PFSK-1 (cell line): Measurements from ENCODE around the gene EVL. TPM values are rescaled to one million over a fixed set of nuclear protein-coding genes. Genes with fewer than 3 reads are reported as not detected.

ENCODE experiments used
- FOXP2 ChIP-seq: optimal IDR thresholded peaks from 2 replicates; pipeline ENCODE3; 2011; ENCODE audit warnings: borderline replicate concordance, control low read depth, inconsistent platforms; ENCODE audit not compliant: insufficient read depth; ENCODE audit errors: extremely low read length, extremely low read depth
- POLR2AphosphoS5 ChIP-seq: IDR thresholded peaks from 2 replicates; pipeline ENCODE4 v1.6.1; 2012; ENCODE audit warnings: low read depth, mild to moderate bottlenecking, control low read depth, low read length, moderate library complexity
- SIN3A ChIP-seq: IDR thresholded peaks from 2 replicates; pipeline ENCODE4 v1.6.1; 2012; ENCODE audit warnings: mild to moderate bottlenecking, low read length, moderate library complexity, borderline replicate concordance; ENCODE audit not compliant: insufficient read depth
- TAF1 ChIP-seq: IDR thresholded peaks from 2 replicates; pipeline ENCODE4 v1.6.1; 2012; ENCODE audit warnings: low read length, control low read depth, borderline replicate concordance; ENCODE audit not compliant: insufficient read depth
- polyA plus RNA-seq: library from polyadenylated mRNA; unstranded; fragments of >200 nt; gene quantifications from one replicate; pipeline ENCODE4 v1.2.1, GENCODE V29; 2012; ENCODE audit warnings: low read depth, missing spikeins; ENCODE audit not compliant: insufficient read length
- TF ChIP-seq, protein P1 (sequence below), 2 experiments: IDR thresholded peaks; 2 replicates each; pipeline versions ENCODE4 v1.6.1 to v1.8.0; 2011 to 2012; ENCODE audit warnings: low read depth in 2 of 2, low read length in 2 of 2, control low read depth in 1 of 2, inconsistent platforms in 1 of 2, mild to moderate bottlenecking in 1 of 2, moderate library complexity in 1 of 2; ENCODE audit not compliant: insufficient read depth in 1 of 2

EVL gene, protein sequence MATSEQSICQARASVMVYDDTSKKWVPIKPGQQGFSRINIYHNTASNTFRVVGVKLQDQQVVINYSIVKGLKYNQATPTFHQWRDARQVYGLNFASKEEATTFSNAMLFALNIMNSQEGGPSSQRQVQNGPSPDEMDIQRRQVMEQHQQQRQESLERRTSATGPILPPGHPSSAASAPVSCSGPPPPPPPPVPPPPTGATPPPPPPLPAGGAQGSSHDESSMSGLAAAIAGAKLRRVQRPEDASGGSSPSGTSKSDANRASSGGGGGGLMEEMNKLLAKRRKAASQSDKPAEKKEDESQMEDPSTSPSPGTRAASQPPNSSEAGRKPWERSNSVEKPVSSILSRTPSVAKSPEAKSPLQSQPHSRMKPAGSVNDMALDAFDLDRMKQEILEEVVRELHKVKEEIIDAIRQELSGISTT
- 25.2 TPM for polyA plus RNA-seq

DNA sequence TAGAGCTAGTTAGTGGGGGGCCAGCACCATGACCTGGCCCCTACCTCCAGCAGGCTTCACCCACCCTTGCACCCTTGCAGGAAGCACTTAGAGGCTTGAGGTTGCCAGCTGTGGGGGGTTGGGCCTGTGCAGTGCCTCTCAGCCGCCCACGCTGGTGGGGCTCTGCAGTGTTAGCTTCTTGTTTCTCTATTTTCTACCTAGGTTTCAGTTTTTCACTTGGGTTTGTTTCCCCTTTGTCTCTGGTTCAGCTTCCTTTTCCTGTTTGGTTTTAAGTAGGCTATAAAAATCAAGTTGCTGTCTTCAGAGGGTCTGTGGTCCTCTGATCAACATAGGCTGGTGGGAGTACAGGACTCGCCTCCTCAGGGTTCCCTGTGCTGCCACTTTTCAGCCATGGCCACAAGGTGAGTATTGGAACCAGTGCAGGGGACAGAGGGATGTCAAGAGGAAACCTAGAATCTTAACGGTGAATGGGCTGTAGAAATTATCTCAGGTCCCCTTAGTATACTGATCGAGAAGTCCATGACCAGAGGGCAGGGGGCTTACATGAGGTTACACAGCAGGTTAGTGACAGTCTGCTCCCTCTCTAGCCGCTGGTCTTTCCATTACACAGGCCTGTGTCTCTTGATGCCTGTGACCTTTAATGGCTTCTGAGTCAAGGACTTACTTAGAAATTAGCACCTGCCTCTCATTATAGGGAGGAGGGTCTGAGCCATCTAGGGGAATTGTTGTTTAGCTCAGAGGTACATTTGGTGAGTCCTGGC is at the start of gene EVL:
TSS of gene EVL (plus strand) at position 312 of the 761 bp plus-strand sequence. CDS start at position 391, 79 bp downstream.
- TF ChIP-seq POLR2AphosphoS5 (no peak), FOXP2 (no peak), SIN3A (no peak), TAF1 (no peak)
- TF ChIP-seq, protein P1, sequence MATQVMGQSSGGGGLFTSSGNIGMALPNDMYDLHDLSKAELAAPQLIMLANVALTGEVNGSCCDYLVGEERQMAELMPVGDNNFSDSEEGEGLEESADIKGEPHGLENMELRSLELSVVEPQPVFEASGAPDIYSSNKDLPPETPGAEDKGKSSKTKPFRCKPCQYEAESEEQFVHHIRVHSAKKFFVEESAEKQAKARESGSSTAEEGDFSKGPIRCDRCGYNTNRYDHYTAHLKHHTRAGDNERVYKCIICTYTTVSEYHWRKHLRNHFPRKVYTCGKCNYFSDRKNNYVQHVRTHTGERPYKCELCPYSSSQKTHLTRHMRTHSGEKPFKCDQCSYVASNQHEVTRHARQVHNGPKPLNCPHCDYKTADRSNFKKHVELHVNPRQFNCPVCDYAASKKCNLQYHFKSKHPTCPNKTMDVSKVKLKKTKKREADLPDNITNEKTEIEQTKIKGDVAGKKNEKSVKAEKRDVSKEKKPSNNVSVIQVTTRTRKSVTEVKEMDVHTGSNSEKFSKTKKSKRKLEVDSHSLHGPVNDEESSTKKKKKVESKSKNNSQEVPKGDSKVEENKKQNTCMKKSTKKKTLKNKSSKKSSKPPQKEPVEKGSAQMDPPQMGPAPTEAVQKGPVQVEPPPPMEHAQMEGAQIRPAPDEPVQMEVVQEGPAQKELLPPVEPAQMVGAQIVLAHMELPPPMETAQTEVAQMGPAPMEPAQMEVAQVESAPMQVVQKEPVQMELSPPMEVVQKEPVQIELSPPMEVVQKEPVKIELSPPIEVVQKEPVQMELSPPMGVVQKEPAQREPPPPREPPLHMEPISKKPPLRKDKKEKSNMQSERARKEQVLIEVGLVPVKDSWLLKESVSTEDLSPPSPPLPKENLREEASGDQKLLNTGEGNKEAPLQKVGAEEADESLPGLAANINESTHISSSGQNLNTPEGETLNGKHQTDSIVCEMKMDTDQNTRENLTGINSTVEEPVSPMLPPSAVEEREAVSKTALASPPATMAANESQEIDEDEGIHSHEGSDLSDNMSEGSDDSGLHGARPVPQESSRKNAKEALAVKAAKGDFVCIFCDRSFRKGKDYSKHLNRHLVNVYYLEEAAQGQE (IDR thresholded peaks at IDR 0.05; ENCODE audit: insufficient read depth in 1 of 2, low read depth in 2 of 2, low read length in 2 of 2) = no peak

DNA sequence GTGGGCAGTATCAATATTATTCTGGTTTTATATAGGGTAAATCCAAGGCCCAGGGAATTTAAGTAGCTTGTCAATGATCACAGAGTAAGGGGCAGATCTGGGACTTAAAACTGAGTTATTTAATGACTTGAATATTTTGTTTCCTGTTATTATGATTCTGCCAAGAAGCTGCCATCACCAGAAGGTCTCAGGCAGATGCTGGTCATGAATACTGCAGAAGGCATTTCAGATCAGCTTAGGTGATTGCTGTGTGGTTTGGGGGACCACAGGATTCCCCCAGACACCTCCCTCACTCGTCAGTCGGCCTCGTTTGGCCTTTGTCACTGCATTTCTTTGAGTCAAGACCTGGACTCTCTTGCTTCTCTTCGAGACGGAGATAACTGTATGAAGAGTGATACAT is 47.7 kb upstream of the EVL start:
- no peak for TF ChIP-seq SIN3A
- no peak for TF ChIP-seq FOXP2
- no peak for TF ChIP-seq TAF1
- no peak for TF ChIP-seq POLR2AphosphoS5
- TF ChIP-seq, protein P1 (IDR thresholded peaks at IDR 0.05; ENCODE audit: insufficient read depth in 1 of 2, low read depth in 2 of 2, low read length in 2 of 2) = no peak

DNA sequence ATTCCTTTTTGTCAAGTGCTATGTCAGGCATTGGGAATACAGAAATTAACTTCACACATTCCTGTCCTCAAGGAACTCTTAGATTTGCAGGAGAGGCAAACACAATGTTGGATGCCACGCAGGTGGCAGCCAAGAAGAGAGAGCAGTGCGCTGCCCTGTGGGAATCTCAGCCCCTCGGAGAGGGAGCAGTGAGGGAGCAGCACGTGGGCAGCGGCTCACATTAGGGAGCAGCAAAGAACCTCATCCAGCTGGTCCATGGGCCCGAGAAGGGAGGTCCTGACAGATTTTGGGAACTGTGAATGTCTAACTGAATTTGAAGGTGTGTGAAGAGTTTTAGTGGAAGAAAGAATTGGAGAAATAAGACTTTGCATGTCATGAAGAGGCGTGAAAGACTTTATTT is 47.2 kb upstream of the EVL start:
- TF ChIP-seq, protein P1 (IDR thresholded peaks at IDR 0.05; ENCODE audit: insufficient read depth in 1 of 2, low read depth in 2 of 2, low read length in 2 of 2) = no peak
- TF ChIP-seq TAF1 = no peak
- TF ChIP-seq POLR2AphosphoS5 = no peak
- TF ChIP-seq SIN3A = no peak
- TF ChIP-seq FOXP2 = no peak

DNA sequence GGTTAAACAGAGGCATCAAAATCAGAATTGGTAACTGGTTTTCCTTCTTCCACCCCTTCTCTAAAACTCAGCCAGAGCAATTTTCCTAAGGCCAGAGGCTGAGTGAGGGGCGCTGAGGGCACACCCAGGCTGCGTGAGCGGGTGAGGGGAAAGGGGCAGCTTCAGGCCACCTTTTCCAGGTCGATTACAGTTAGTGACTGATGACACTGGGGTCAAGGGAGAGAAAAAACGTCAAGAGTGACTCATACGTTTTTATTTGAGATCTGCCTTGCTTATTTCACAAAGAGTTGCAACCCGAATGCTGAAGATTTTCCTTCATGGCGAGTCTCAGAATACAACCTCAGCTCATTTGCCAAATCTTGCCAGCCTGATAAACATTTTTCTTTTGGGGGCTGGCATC is 46.7 kb upstream of the EVL start:
- TF ChIP-seq POLR2AphosphoS5 = no peak
- no peak for TF ChIP-seq FOXP2
- TF ChIP-seq SIN3A = no peak
- TF ChIP-seq, protein P1 (IDR thresholded peaks at IDR 0.05; ENCODE audit: insufficient read depth in 1 of 2, low read depth in 2 of 2, low read length in 2 of 2) = no peak
- TF ChIP-seq TAF1 = no peak
